PC-3 (cell line): Measurements from ENCODE around the gene MIB1.

Source experiments
- CTCF ChIP-seq: fragments of 300-600 bp; sonication (generic); conservative IDR thresholded peaks from 2 replicates; pipeline ENCODE4 v1.5.1; 2017; ENCODE audit warnings: antibody characterized with exemption, low read depth, mild to moderate bottlenecking, low read length
- EZH2 ChIP-seq: fragments of 300-600 bp; sonication (generic); IDR thresholded peaks from one replicate; pipeline ENCODE4 v1.6.1; 2017; ENCODE audit warnings: antibody characterized with exemption, mild to moderate bottlenecking, low read length; ENCODE audit not compliant: unreplicated experiment
- EZH2phosphoT487 ChIP-seq: fragments of 300-600 bp; sonication (generic); IDR thresholded peaks from 2 replicates; pipeline ENCODE4 v1.6.1; 2018; ENCODE audit warnings: mild to moderate bottlenecking, antibody characterized with exemption, low read length, borderline replicate concordance

GRCh38 chr18:21912339-21913239, 172.0 kb downstream of the MIB1 start:
- TF ChIP-seq EZH2 (no peak), CTCF (peak; percentile 28; the same call in 1 of the 2 replicates), EZH2phosphoT487 (no peak)
